ENCODE results near the gene TBC1D16.

The TBC1D16 gene

DNA sequence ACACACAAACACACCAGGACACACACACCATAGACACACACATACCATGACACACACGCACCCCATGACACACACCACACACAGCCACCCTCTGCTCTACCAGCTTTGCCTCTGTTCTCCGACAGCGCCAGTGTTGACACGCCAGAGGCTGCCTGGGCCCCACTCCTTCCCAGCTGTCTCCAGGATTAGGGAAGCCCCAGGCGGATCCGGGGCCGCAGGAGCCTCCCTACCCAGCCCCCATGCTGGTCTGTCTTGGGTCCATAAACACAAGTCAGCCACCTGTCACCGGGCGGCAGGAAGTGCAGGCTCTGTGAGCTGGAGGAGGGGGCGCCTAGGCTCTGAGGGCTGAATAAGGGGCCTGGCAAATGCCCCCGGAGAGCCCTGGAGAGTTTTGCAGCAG is 10.5 kb downstream of the TBC1D16 start:
- Mint-ChIP-seq H3K27ac (no peak overlapping the region), H3K4me3 (no peak overlapping the region), H3K4me1 (no peaks in the 10 kb centered on the region), H3K9me3 (peaks cover 2% of the 10 kb centered on the region), H3K36me3 (no peaks in the 10 kb centered on the region), H3K27me3 (no peaks in the 10 kb centered on the region)
- ATAC-seq (ENCODE audit: low read depth) (no peak), DNase-seq (ENCODE audit: low spot score in 2 of 2) (no peak)

DNA sequence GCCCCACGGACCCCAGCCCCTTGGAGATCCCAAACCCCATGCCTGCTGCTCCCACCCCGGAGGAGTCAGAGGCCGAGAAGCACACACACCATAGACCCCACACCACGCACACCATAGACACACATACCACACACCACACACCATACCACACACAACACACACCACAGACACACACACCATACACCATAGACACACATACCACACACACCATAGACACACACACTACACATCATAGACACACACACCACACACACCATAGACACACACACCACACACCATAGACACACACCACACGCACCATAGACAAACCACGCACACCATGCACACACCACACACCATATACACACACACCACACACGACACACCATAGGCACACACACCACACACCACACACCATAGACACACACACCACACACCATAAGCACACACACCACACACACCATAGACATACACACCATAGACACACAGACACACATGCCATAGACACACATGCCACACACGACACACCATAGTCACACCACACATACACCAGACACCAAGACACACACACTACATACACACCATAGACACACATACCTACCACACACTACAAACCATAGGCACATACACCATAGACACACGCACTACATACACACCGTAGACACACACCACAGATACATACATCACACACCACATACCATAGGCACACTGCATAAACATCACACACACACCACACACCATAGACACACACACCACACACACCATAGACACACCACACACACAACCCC is 11.3 kb downstream of the TBC1D16 start:
- Mint-ChIP-seq H3K27me3 (no peaks in the 10 kb centered on the region), H3K4me3 (no peak overlapping the region), H3K4me1 (no peaks in the 10 kb centered on the region), H3K27ac (no peak overlapping the region), H3K36me3 (no peaks in the 10 kb centered on the region), H3K9me3 (peaks cover 2% of the 10 kb centered on the region)
- DNase-seq (ENCODE audit: low spot score in 2 of 2) (no peak), ATAC-seq (ENCODE audit: low read depth) (no peak)

- DNase-seq (ENCODE audit: low spot score in 2 of 2) (no peak), ATAC-seq (ENCODE audit: low read depth) (no peak)
- Mint-ChIP-seq H3K27ac (no peak overlapping the region), H3K4me3 (no peak overlapping the region), H3K27me3 (no peaks in the 10 kb centered on the region), H3K4me1 (no peaks in the 10 kb centered on the region), H3K9me3 (peaks cover 2% of the 10 kb centered on the region), H3K36me3 (no peaks in the 10 kb centered on the region)
Observed at GRCh38 chr17:80023481-80024205, 12.0 kb downstream of the TBC1D16 start.

- H3K36me3 Mint-ChIP-seq: no peaks in the 10 kb centered on the region
- peaks cover 2% of the 10 kb centered on the region for H3K9me3 Mint-ChIP-seq
- H3K27me3 Mint-ChIP-seq: no peaks in the 10 kb centered on the region
- no peak overlapping the region for H3K27ac Mint-ChIP-seq
- no peak for DNase-seq (ENCODE audit: low spot score in 2 of 2)
- H3K4me1 Mint-ChIP-seq: no peaks in the 10 kb centered on the region
- no peak overlapping the region for H3K4me3 Mint-ChIP-seq
- no peak for ATAC-seq (ENCODE audit: low read depth)
Observed at GRCh38 chr17:80021600-80021999, 14.1 kb downstream of the TBC1D16 start.

- no peaks in the 10 kb centered on the region for H3K4me1 Mint-ChIP-seq
- H3K4me3 Mint-ChIP-seq: no peak overlapping the region
- H3K36me3 Mint-ChIP-seq: no peaks in the 10 kb centered on the region
- DNase-seq (ENCODE audit: low spot score in 2 of 2): no peak
- peaks cover 2% of the 10 kb centered on the region for H3K27me3 Mint-ChIP-seq
- no peak for ATAC-seq (ENCODE audit: low read depth)
- peaks cover 5% of the 10 kb centered on the region for H3K9me3 Mint-ChIP-seq
- no peak overlapping the region for H3K27ac Mint-ChIP-seq
Observed at GRCh38 chr17:80018917-80019651, 16.6 kb downstream of the TBC1D16 start.

GRCh38 chr17:80017226-80018010 is 18.3 kb downstream of the TBC1D16 start:
- peaks cover 5% of the 10 kb centered on the region for H3K9me3 Mint-ChIP-seq
- H3K4me1 Mint-ChIP-seq: no peaks in the 10 kb centered on the region
- peaks cover 2% of the 10 kb centered on the region for H3K27me3 Mint-ChIP-seq
- DNase-seq (ENCODE audit: low spot score in 2 of 2) (no peak), ATAC-seq (ENCODE audit: low read depth) (no peak)
- no peak overlapping the region for H3K4me3 Mint-ChIP-seq
- H3K36me3 Mint-ChIP-seq: no peaks in the 10 kb centered on the region
- H3K27ac Mint-ChIP-seq: no peak overlapping the region

GRCh38 chr17:80012765-80013741 is 22.6 kb downstream of the TBC1D16 start:
- peaks cover 3% of the 10 kb centered on the region for H3K9me3 Mint-ChIP-seq
- ATAC-seq (ENCODE audit: low read depth) (no peak), DNase-seq (ENCODE audit: low spot score in 2 of 2) (no peak)
- no peak overlapping the region for H3K27ac Mint-ChIP-seq
- no peaks in the 10 kb centered on the region for H3K36me3 Mint-ChIP-seq
- H3K4me3 Mint-ChIP-seq: no peak overlapping the region
- peaks cover 2% of the 10 kb centered on the region for H3K27me3 Mint-ChIP-seq
- H3K4me1 Mint-ChIP-seq: no peaks in the 10 kb centered on the region

DNA sequence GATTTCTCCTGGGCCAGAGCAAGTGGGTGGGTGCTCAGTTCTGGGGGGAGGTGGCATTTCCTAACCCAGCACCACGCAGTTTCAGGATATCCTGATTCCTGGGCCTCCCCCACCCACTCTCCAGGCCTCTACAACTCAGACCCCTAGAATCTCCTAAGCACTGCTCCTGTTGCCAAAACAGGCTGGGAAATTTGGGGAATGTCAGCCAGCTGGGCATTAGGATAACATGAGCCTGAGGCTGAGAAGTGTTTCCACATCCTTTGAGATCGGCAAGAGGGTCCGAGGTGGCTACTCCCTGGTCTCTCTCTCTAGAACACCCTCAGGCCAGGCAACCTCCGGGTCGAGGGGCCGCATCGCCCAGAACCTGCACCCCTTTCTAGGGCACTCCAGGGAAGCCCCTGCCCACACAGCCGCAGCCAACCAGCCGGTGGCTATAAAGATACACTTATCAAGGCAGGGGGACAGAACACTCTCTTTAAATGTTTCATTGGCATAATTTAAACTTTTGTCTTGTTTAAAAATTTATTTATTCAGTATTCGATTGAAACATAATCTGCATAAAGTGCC is 23.6 kb downstream of the TBC1D16 start:
- DNase-seq (ENCODE audit: low spot score in 2 of 2) (no peak), ATAC-seq (ENCODE audit: low read depth) (no peak)
- Mint-ChIP-seq H3K27ac (no peak overlapping the region), H3K36me3 (no peaks in the 10 kb centered on the region), H3K4me1 (no peaks in the 10 kb centered on the region), H3K4me3 (no peak overlapping the region), H3K9me3 (peaks cover 3% of the 10 kb centered on the region), H3K27me3 (peaks cover 2% of the 10 kb centered on the region)

DNA sequence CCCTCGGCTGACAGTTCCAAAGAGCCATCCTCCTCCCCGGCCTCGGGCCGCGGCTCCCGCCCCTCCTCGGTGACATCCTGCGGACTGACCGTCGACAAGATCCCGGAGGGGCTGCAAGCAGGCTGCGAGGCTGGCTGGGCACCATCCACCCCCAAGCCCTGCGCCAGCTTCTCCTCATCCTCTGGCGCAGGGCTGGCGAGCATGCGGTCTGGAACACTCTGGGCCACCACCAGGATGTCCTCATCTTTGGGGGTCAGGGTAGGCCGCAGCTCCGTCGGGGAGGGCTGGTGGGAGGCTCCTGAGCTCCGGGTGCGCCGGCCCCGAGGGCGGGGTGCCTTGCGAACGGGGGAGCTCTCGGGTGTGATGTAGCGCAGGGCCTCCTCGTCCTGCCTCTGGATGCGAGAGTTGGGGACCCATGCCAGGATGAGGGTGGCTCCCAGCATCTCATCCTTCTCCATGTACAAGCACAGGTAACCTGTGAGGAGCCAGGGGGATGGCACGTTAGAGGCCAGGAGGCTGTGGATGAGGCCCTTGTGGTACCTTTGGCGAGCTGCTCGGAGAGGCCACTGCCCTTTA is 25.3 kb downstream of the TBC1D16 start:
- no peaks in the 10 kb centered on the region for H3K36me3 Mint-ChIP-seq
- peaks cover 4% of the 10 kb centered on the region for H3K4me1 Mint-ChIP-seq
- H3K4me3 Mint-ChIP-seq: no peak overlapping the region
- DNase-seq (ENCODE audit: low spot score in 2 of 2): no peak
- peaks cover 3% of the 10 kb centered on the region for H3K27me3 Mint-ChIP-seq
- peaks cover 3% of the 10 kb centered on the region for H3K9me3 Mint-ChIP-seq
- no peak for ATAC-seq (ENCODE audit: low read depth)
- H3K27ac Mint-ChIP-seq: no peak overlapping the region

DNA sequence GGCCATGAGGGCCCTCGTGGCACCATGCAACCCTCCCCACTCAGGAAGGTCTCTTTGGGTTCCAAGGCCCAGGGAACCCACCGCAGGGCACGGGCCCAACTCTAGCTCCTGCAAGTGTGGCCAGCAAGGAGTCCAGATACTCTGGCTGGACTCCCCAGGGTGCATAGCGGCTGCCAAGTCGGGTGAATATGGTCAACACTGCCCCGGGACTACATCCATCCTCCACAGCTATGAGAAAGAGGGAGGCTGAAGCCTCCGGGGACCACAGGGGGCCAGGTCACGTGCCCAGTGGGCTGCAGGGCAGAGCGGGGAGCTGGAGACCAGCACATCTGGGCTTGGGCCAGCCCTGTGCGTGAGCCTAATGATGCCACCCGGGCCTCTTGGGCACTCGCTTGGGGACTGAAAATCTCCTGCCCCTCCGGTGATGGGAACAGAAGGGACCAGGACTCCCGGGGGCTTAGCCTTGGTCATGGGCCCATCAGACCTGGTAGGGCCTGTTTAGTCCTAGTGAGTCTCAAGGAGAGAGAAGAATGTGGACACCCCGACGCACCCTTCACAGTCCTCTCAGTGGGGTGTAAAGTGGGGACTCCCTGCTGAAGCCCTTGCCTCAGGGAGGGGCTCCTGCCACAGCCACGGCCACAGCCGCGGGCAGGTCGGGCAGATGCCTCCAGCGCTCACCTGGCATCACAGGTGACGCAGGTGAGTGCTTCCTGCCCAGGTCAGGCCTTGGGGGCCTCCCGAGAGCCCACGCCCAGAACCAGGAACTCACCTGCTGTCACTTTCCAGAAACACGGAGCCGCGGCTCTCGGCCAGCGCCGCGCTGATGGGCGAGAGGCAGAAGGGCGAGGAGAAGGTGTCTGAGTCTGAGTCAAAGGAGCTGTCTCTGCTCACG is 26.0 kb downstream of the TBC1D16 start:
- H3K9me3 Mint-ChIP-seq: peaks cover 3% of the 10 kb centered on the region
- H3K27ac Mint-ChIP-seq: no peak overlapping the region
- H3K27me3 Mint-ChIP-seq: peaks cover 1% of the 10 kb centered on the region
- H3K4me1 Mint-ChIP-seq: peaks cover 4% of the 10 kb centered on the region
- ATAC-seq (ENCODE audit: low read depth) (no peak), DNase-seq (ENCODE audit: low spot score in 2 of 2) (no peak)
- no peak overlapping the region for H3K4me3 Mint-ChIP-seq
- no peaks in the 10 kb centered on the region for H3K36me3 Mint-ChIP-seq

GRCh38 chr17:80008848-80009247 is 26.8 kb downstream of the TBC1D16 start:
- Mint-ChIP-seq H3K4me3 (no peak overlapping the region), H3K27me3 (peaks cover 1% of the 10 kb centered on the region), H3K4me1 (peaks cover 4% of the 10 kb centered on the region), H3K27ac (no peak overlapping the region), H3K36me3 (no peaks in the 10 kb centered on the region), H3K9me3 (no peaks in the 10 kb centered on the region)
- no peak for DNase-seq (ENCODE audit: low spot score in 2 of 2)
- no peak for ATAC-seq (ENCODE audit: low read depth)
